Fibroblast of skin of right quadriceps (primary cell): ENCODE data around the gene EVC.
"Not testable (repeated sequence)": the region's sequence is repeated elsewhere in the genome, so short reads cannot be mapped to it uniquely, and the experiment has no call there.

ENCODE experiments used
- DNase-seq: peaks from one replicate; pipeline ENCODE4 v3.0.0-alpha.2; 2013

Gene EVC

DNA sequence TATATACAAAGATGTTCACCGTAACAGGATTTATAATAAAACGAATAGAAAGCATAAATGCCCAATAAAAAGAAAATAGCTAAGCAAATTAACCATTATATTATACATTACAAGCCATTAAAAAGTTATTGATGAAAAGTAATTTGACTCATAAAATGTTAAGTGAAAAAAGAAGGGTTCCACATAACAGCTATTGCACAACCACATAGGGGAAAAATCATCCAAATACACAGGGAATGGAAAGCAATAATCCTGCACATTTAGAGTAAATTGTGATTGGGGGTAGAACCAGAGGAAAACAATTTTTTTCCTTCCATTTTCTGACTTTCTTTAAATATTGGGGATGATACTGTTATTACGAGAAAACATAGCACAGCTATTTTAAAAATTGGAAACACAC, 143.9 kb downstream of the EVC start:
- no peak for DNase-seq

DNA sequence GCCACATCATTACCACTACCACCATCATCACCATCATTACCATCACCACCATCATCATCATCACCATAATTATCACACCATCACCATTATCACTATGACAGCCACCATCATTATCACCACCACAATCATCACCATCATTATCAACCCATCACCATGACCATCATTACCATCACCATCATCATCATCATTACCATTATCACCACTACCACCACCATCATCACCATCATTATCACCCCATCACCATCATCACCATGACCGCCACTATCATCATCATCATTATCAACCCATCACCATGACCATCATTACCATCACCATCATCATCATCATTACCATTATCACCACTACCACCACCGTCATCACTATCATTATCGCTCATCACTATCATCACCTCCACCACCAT, 145.4 kb downstream of the EVC start:
- not testable (repeated sequence) for DNase-seq

DNA sequence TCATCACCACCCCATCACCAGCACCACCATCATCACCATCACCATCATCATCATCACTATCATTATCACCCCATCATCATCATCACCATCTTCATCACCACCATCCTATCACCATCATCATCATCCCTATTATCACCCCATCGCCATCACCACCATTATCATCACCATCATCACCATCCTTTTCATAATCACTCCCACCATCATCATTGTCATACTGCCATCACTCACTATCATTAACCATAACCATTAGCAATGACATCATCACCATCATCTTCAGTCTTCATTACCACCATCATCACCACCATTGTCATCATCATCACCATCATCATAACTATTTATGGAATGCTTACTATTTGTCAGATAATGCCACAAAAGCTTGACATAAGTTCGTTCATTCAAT, 146.2 kb downstream of the EVC start:
- no peak for DNase-seq

DNA sequence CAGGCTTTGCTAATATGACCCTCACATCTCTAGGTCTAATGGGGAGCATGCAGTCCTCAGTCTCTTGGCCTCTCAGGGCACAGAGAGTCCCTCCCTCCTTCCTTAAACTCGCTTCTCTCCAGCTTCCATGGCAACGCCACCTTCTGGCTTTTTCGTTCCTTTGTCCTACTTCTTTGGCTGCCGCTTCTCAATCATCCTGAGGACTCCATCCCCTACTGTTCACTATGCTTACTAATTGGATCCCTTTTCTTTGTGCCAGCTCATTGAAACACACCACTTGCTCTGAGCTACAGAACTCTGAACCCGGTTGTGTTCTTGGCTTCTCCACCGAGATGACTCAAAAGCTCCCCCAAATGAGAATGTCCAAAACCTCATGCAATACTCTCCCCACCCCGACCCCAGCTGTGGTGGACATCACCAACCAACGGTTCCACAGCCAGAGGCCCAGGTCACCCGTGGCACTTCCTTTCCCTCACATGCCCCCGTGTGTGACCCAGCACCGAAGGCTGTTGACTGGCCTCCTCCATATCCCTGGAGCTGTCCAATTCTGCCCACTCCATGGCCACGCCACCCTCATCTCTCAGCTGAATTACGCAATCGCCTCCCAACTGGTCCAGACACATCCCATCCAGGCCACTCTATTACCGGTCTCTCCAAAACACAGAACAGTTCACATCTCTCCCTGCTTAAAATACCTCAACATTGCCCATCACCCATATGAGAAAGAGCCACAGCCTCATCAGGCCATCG, 147.2 kb downstream of the EVC start:
- no peak for DNase-seq

DNA sequence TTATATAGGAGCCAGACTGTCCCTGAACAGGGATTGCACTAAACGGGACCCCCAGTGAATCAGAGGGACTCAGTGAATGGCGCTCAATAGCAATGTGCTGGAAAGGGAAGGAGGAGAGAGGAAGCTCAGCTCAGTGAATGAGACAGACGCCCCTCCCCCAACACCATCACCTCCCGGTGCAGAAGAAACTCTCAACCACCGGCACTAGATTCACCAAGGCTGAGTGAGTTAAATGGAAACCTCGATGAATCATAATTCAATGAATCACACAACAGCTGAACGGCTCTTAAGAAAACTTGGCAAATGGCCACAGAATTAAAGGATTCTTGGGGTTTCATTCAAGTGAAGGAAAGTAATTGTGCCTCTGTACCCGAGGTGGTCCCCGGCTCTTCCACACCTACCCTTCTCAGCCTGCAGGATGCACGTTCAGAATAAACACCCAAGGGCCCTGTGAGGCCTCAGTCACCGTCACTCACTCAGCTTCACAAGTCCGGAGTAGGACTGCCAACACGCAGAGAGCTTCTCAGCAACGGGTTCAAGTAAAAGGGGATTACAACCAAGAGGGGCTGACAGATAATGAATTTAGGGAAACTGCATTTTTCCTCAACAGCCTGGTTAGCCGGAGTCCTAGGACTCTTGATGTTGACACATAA, 152.6 kb downstream of the EVC start:
- DNase-seq: peak; percentile 96
